Neural cell (in vitro differentiated cells): ENCODE results near the gene MAPK8IP3.

Experiments used
- CTCF ChIP-seq: fragments of 450-650 bp; IDR thresholded peaks from 2 replicates; pipeline ENCODE4 v1.5.1; 2014; ENCODE audit warnings: antibody characterized with exemption, mild to moderate bottlenecking, moderate library complexity; ENCODE audit not compliant: poor library complexity, severe bottlenecking
- EZH2 ChIP-seq: fragments of 200-600, 300-800 bp; shearing (Covaris generic), sonication (generic); IDR thresholded peaks from 2 replicates; pipeline ENCODE4 v1.6.1; 2014; ENCODE audit warnings: antibody characterized with exemption, low read length, borderline replicate concordance, mild to moderate bottlenecking; ENCODE audit not compliant: insufficient read depth, poor library complexity, severe bottlenecking
- MXI1 ChIP-seq: fragments of 450-650 bp; conservative IDR thresholded peaks from 2 replicates; pipeline ENCODE4 v1.6.1; 2014; ENCODE audit warnings: antibody characterized with exemption, mild to moderate bottlenecking; ENCODE audit not compliant: poor library complexity, severe bottlenecking

DNA sequence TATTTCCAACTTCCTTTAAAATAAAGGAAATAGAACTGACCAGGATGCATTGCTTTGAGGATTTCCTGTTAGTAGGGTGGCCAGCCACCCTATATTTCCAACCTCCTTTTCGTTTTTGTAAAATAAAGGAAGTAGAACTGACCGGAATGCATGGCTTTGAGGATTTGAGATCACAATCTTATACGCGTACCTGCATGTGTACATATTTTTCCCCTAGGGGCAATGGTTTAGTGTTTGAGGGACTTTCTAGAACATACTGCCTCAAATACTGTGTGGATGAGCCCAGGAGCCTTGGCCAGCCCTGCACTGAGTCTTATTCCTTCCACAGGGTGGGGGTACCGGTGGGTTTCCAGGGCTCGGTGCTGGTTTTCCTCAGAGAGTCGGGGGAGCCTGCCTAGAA is 25.6 kb downstream of the MAPK8IP3 start:
- no peak for TF ChIP-seq CTCF
- no peak for TF ChIP-seq MXI1
- no peak for TF ChIP-seq EZH2
